SK-N-SH (cell line): Measurements from ENCODE around the gene UBE2D2.
A peak's percentile ranks its signal among the peaks of the same experiment; 100 is the strongest.

Source experiments
- CHD2 ChIP-seq: fragments of 150-350 bp; IDR thresholded peaks from 2 replicates; pipeline ENCODE4 v1.6.1; 2018; ENCODE audit warnings: low read length; ENCODE audit not compliant: partially characterized antibody
- EP300 ChIP-seq, 2 experiments: IDR thresholded peaks; 2 replicates each; pipeline versions ENCODE4 v1.4.0 to v1.6.1; 2012; ENCODE audit warnings: borderline replicate concordance in 1 of 2, low read depth in 1 of 2, low read length in 1 of 2
- EZH2phosphoT487 ChIP-seq: fragments of 200-600 bp; sonication (generic); IDR thresholded peaks from 2 replicates; pipeline ENCODE4 v1.6.1; 2017; ENCODE audit warnings: low read depth, mixed run types, mild to moderate bottlenecking, antibody characterized with exemption, moderate library complexity, borderline replicate concordance
- JUND ChIP-seq: IDR thresholded peaks from 2 replicates; pipeline ENCODE4 v1.4.0; 2012
- MEF2A ChIP-seq: IDR thresholded peaks from 2 replicates; pipeline ENCODE4 v1.4.0; 2012; ENCODE audit warnings: low read depth, borderline replicate concordance
- RAD21 ChIP-seq: IDR thresholded peaks from 2 replicates; pipeline ENCODE4 v1.6.1; 2012; ENCODE audit warnings: mild to moderate bottlenecking, low read length
- SIN3A ChIP-seq: IDR thresholded peaks from 2 replicates; pipeline ENCODE4 v1.6.1; 2012; ENCODE audit warnings: low read depth, mild to moderate bottlenecking, low read length, moderate library complexity, borderline replicate concordance
- TAF1 ChIP-seq: IDR thresholded peaks from 2 replicates; pipeline ENCODE4 v1.6.1; 2012; ENCODE audit warnings: low read depth, mild to moderate bottlenecking, low read length, moderate library complexity, borderline replicate concordance
- TEAD4 ChIP-seq: IDR thresholded peaks from 2 replicates; pipeline ENCODE4 v1.4.0; 2012; ENCODE audit warnings: mild to moderate bottlenecking, borderline replicate concordance; ENCODE audit not compliant: insufficient read depth
- TF ChIP-seq, protein P1 (sequence below): fragments of 200-600 bp; sonication (generic); IDR thresholded peaks from 2 replicates; pipeline ENCODE4 v1.6.1; 2017; ENCODE audit warnings: antibody characterized with exemption, mild to moderate bottlenecking, moderate library complexity
- TF ChIP-seq, protein P2 (sequence below): fragments of 150-350 bp; IDR thresholded peaks from 2 replicates; pipeline ENCODE4 v1.6.1; 2017; ENCODE audit warnings: antibody characterized with exemption, low read length, low read depth, borderline replicate concordance

DNA sequence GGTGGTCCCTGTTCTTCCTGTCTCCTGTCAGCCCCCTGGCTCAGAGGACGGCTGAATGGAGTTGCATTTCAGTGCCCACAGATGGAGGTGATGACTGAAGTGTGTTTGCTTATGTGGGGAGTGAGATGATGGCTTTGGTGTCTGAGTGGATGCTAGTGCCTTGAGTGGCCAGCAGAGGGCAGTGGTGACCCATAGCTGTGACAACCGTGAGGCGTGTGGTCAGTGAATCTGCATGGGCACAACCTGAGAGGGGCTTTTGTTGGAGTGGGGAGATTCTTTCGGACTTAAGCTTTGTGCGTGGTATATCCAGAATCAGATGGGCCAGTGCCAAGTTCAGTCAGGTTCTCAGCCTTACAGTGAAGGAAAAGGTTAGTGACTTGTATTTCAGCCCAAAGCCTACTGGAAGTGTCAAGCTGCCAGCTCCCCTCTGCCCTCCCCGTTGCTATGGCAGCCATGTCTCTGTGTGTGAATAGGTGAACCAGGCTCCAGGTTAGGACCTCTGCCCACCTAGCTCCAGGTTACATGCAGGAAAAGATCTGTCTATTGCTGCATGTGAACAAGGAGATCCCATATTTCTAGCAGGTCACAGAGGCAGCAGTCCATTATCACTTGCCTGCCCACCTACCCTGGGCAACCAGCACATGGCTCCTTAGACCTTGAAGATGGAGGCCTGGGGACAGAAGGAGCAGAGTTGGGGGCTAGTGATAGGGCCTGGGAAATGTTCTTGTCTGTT lies 72.3 kb downstream of the UBE2D2 start:
- TF ChIP-seq CHD2 = peak; percentile 16
- TF ChIP-seq TAF1 = no peak
- TF ChIP-seq, protein P1, sequence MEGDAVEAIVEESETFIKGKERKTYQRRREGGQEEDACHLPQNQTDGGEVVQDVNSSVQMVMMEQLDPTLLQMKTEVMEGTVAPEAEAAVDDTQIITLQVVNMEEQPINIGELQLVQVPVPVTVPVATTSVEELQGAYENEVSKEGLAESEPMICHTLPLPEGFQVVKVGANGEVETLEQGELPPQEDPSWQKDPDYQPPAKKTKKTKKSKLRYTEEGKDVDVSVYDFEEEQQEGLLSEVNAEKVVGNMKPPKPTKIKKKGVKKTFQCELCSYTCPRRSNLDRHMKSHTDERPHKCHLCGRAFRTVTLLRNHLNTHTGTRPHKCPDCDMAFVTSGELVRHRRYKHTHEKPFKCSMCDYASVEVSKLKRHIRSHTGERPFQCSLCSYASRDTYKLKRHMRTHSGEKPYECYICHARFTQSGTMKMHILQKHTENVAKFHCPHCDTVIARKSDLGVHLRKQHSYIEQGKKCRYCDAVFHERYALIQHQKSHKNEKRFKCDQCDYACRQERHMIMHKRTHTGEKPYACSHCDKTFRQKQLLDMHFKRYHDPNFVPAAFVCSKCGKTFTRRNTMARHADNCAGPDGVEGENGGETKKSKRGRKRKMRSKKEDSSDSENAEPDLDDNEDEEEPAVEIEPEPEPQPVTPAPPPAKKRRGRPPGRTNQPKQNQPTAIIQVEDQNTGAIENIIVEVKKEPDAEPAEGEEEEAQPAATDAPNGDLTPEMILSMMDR = peak; percentile 98
- TF ChIP-seq SIN3A = no peak
- peak; percentile 97 for TF ChIP-seq RAD21
- no peak for TF ChIP-seq EP300 (IDR thresholded peaks at IDR 0.05; ENCODE audit: borderline replicate concordance in 1 of 2, low read depth in 1 of 2, low read length in 1 of 2)
- no peak for TF ChIP-seq JUND
- no peak for TF ChIP-seq TEAD4
- TF ChIP-seq MEF2A = no peak
- TF ChIP-seq, protein P2, sequence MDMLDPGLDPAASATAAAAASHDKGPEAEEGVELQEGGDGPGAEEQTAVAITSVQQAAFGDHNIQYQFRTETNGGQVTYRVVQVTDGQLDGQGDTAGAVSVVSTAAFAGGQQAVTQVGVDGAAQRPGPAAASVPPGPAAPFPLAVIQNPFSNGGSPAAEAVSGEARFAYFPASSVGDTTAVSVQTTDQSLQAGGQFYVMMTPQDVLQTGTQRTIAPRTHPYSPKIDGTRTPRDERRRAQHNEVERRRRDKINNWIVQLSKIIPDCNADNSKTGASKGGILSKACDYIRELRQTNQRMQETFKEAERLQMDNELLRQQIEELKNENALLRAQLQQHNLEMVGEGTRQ = no peak
- TF ChIP-seq EZH2phosphoT487 = no peak
